ENCODE data around the gene TTC3.

Gene TTC3

GRCh38 chr21:37249112-37249904, 176.3 kb downstream of the TTC3 start:
- no peak for DNase-seq (ENCODE audit: low read depth in 2 of 2, low spot score in 1 of 2)

GRCh38 chr21:37251294-37251634, 178.2 kb downstream of the TTC3 start:
- DNase-seq (ENCODE audit: low read depth in 2 of 2, low spot score in 1 of 2): no peak

Data from stimulated activated CD8-positive, alpha-beta memory T cell treated with anti-CD3 and anti-CD28 coated beads, Interleukin-4, amount 100 ng/mL, for 1 hour (primary cell).